K562 (cell line): Measurements from ENCODE around the gene GALE. TPM values are rescaled to one million over a fixed set of nuclear protein-coding genes. Genes with fewer than 3 reads are reported as not detected.
A peak's percentile ranks its signal among the peaks of the same experiment; 100 is the strongest.

ENCODE experiments used
- ARID1B ChIP-seq: fragments of 450-650 bp; IDR thresholded peaks from 2 replicates; pipeline ENCODE4 v1.6.1; 2016; ENCODE audit warnings: antibody characterized with exemption, mild to moderate bottlenecking, inconsistent platforms
- CREB1 ChIP-seq, 2 experiments: sonication (generic) in 1 of 2; formaldehyde crosslinking in 1 of 2; IDR thresholded peaks; 2 replicates each; pipeline versions ENCODE4 v1.6.1 to v1.8.0; 2012 to 2022; ENCODE audit warnings: inconsistent platforms in 1 of 2, mild to moderate bottlenecking in 1 of 2, missing genetic modification reagents in 1 of 2, moderate library complexity in 1 of 2
- CREB3 ChIP-seq: fragments of 450-650 bp; conservative IDR thresholded peaks from 2 replicates; pipeline ENCODE4 v1.6.1; 2016; ENCODE audit warnings: missing genetic modification characterization, low read depth, mild to moderate bottlenecking, missing compliant biosample characterization, moderate library complexity
- E2F1 ChIP-seq: sonication (generic); formaldehyde crosslinking; IDR thresholded peaks from 2 replicates; pipeline ENCODE4 v1.8.1; 2023; ENCODE audit warnings: mild to moderate bottlenecking, missing genetic modification reagents, moderate library complexity
- ELF1 ChIP-seq: fragments of 200-800 bp; sonication (Bioruptor generic); IDR thresholded peaks from 2 replicates; pipeline ENCODE4 v1.6.1; 2016; ENCODE audit warnings: missing genetic modification characterization, missing compliant biosample characterization
- FOXP4 ChIP-seq: sonication (generic); formaldehyde crosslinking; IDR thresholded peaks from 2 replicates; pipeline ENCODE4 v1.8.0; 2022; ENCODE audit warnings: mild to moderate bottlenecking, missing genetic modification reagents, borderline replicate concordance
- GMEB1 ChIP-seq: fragments of 250-450 bp; sonication (Bioruptor Pico); IDR thresholded peaks from 2 replicates; pipeline ENCODE4 v1.4.0; 2020; ENCODE audit warnings: mild to moderate bottlenecking
- JUN ChIP-seq, 2 experiments: sonication (generic) in 1 of 2; formaldehyde crosslinking in 1 of 2; IDR thresholded peaks; 2 replicates each; pipeline versions ENCODE4 v1.6.1 to v1.8.0; 2012 to 2022; ENCODE audit warnings: borderline replicate concordance in 2 of 2, mild to moderate bottlenecking in 2 of 2, improper control_type of control experiment in 1 of 2, low read depth in 1 of 2, low read length in 1 of 2, missing genetic modification reagents in 1 of 2
- LCOR ChIP-seq: sonication (generic); formaldehyde crosslinking; IDR thresholded peaks from 2 replicates; pipeline ENCODE4 v1.8.0; 2022; ENCODE audit warnings: mild to moderate bottlenecking, missing genetic modification reagents
- RBBP5 ChIP-seq: fragments of 200-600 bp; sonication (generic); IDR thresholded peaks from 2 replicates; pipeline ENCODE4 v1.6.1; 2012; ENCODE audit warnings: borderline replicate concordance, mild to moderate bottlenecking, low read length, control low read depth, inconsistent platforms; ENCODE audit not compliant: insufficient read depth, poor library complexity, severe bottlenecking
- TFE3 ChIP-seq: fragments of 450-650 bp; formaldehyde crosslinking; IDR thresholded peaks from 2 replicates; pipeline ENCODE4 v1.4.0; 2020; ENCODE audit warnings: mild to moderate bottlenecking, mixed read lengths
- THRB ChIP-seq: fragments of 450-650 bp; formaldehyde crosslinking; conservative IDR thresholded peaks from 2 replicates; pipeline ENCODE4 v1.4.0; 2022; ENCODE audit warnings: mild to moderate bottlenecking, missing genetic modification characterization
- ZNF586 ChIP-seq: fragments of 450-650 bp; formaldehyde crosslinking; conservative IDR thresholded peaks from 2 replicates; pipeline ENCODE4 v1.4.0; 2020; ENCODE audit warnings: mild to moderate bottlenecking, moderate library complexity
- ZNF76 ChIP-seq: fragments of 250-450 bp; sonication (Bioruptor Pico); IDR thresholded peaks from 2 replicates; pipeline ENCODE4 v1.4.0; 2020; ENCODE audit warnings: mild to moderate bottlenecking, moderate library complexity, borderline replicate concordance
- polyA plus RNA-seq, 8 experiments: library from polyadenylated mRNA; depleted of rRNA in 4 of 8; stranded (reverse) in 5 of 8; unstranded in 3 of 8; fragments of >200 nt; fragmentation: Nextera tagmentation in 2 of 8; fragmentation: Illumina TruSeq in 1 of 8; extraction: Ambion mirVana in 2 of 8; extraction: Trizol in 1 of 8; gene quantifications; 2 replicates each; pipeline versions ENCODE4 v1.2.1 to v1.2.3, GENCODE V29; 2011 to 2014; ENCODE audit warnings: inconsistent platforms in 1 of 8, missing spikeins in 1 of 8
- total RNA-seq, 7 experiments: library from RNA; depleted of rRNA in 6 of 7; stranded (reverse); fragments of >200 nt in 6 of 7; fragmentation: Illumina TruSeq in 2 of 7; extraction: Trizol in 2 of 7; gene quantifications; 2 replicates each; pipeline versions ENCODE4 v1.2.1 to v1.2.3, GENCODE V29; 2011 to 2021; ENCODE audit warnings: low replicate concordance in 1 of 7

The GALE gene
- total and polyA plus RNA-seq, 9 of the 15 experiments (the other 6 are each of a cell fraction or from before 2014, with no cell fraction given), result 8.4 to 139 (median 88.3) TPM

GRCh38 chr1:23800400-23801337, at the start of gene GALE (continued):
- TF ChIP-seq CREB3 (no peak), FOXP4 (peak; percentile 91; the same call in 1 of the 2 replicates), ELF1 (tag) (peak; percentile 98), ZNF76 (CRISPR knock-in tag) (no peak), TFE3 (no peak), RBBP5 (peak; percentile 69), THRB (CRISPR knock-in tag) (0 out of 2 replicates have a peak, but pooled peaks have one; percentile 2), CREB1 (IDR thresholded peaks at IDR 0.05) (peak; percentile 92), CREB1 (CRISPR knock-in tag; IDR thresholded peaks at IDR 0.05) (peak; percentile 91), ZNF586 (CRISPR knock-in tag) (0 out of 2 replicates have a peak, but pooled peaks have one; percentile 30), E2F1 (CRISPR knock-in tag) (peak; percentile 48; the same call in 1 of the 2 replicates), JUN (IDR thresholded peaks at IDR 0.05; ENCODE audit: borderline replicate concordance, low read depth, low read length) (0 out of 2 replicates have a peak, but pooled peaks have one; percentile 75), JUN (CRISPR knock-in tag; IDR thresholded peaks at IDR 0.05; ENCODE audit: borderline replicate concordance) (no peak), LCOR (CRISPR knock-in tag) (0 out of 2 replicates have a peak, but pooled peaks have one; percentile 1), ARID1B (0 out of 2 replicates have a peak, but pooled peaks have one; percentile 16), GMEB1 (CRISPR knock-in tag) (peak; percentile 78)
